Adipocyte (in vitro differentiated cells): Measurements from ENCODE around the gene SARS2.
"Not testable (repeated sequence)": the region's sequence is repeated elsewhere in the genome, so short reads cannot be mapped to it uniquely, and the experiment has no call there.

ENCODE experiments used
- DNase-seq: peaks from one replicate; pipeline ENCODE4 v3.0.0-alpha.2; 2015; ENCODE audit warnings: low read depth
- H3K27me3 ChIP-seq: replicated peaks from 2 replicates; pipeline ENCODE4 v1.7.0; 2013; ENCODE audit warnings: mild to moderate bottlenecking, low read length, moderate library complexity; ENCODE audit not compliant: control insufficient read depth, insufficient read depth
- H3K36me3 ChIP-seq: 2 replicates; pipeline ENCODE4 v1.7.0; 2013; ENCODE audit warnings: low read length, mild to moderate bottlenecking, moderate library complexity; ENCODE audit not compliant: control insufficient read depth, insufficient read depth, severe bottlenecking
- H3K4me1 ChIP-seq: 2 replicates; pipeline ENCODE4 v1.7.0; 2013; ENCODE audit warnings: mild to moderate bottlenecking, low read length, moderate library complexity; ENCODE audit not compliant: control insufficient read depth, insufficient read depth
- H3K4me3 ChIP-seq: 2 replicates; pipeline ENCODE4 v1.7.0; 2013; ENCODE audit warnings: mild to moderate bottlenecking, low read length, moderate library complexity
- H3K9ac ChIP-seq: 2 replicates; pipeline ENCODE4 v1.7.0; 2013; ENCODE audit warnings: mild to moderate bottlenecking, low read length, moderate library complexity
- H3K9me3 ChIP-seq: 2 replicates; pipeline ENCODE4 v1.7.0; 2013; ENCODE audit warnings: mild to moderate bottlenecking, low read length, moderate library complexity; ENCODE audit not compliant: control insufficient read depth

The SARS2 gene

DNA sequence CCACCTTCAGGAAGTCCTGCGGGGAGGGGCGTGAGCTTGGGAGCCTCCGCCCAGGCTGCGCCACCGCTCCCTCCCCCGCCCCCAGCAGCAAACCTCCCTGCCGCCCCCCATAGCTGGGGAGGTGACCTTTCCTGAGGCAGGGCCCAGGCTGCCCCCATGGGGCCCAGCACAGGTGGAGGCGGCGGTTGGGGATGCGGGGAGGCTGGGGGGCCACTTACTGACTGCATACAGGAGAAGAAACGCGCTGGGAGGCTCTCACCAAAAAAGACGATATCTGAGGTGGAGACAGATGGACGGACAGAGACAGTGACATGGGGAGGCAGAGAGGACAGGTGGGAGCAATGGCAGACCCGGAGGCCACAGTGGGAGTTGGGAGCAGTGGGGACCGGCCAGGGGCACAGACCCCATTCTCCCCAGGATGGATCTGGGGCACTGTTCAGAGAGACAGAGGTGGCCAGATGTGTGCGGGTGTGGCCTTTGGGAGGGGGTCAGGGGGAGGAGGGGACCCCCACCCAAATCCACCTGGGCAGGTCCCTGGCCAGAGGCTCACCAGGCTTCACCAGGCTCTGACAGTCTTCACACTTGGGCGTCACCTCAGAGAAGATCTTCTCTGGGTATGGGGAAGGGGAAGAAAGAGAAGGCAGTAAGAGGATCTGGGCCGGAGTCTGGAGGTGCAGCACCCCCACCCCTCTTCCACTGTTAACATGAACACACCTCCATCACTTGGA is 49.5 kb downstream of the SARS2 start:
- Histone ChIP-seq H3K9ac (no peak overlapping the region), H3K36me3 (peaks cover 8% of the 10 kb centered on the region), H3K27me3 (no peaks in the 10 kb centered on the region), H3K9me3 (no peaks in the 10 kb centered on the region), H3K4me1 (no peaks in the 10 kb centered on the region), H3K4me3 (no peak overlapping the region)
- DNase-seq: no peak

DNA sequence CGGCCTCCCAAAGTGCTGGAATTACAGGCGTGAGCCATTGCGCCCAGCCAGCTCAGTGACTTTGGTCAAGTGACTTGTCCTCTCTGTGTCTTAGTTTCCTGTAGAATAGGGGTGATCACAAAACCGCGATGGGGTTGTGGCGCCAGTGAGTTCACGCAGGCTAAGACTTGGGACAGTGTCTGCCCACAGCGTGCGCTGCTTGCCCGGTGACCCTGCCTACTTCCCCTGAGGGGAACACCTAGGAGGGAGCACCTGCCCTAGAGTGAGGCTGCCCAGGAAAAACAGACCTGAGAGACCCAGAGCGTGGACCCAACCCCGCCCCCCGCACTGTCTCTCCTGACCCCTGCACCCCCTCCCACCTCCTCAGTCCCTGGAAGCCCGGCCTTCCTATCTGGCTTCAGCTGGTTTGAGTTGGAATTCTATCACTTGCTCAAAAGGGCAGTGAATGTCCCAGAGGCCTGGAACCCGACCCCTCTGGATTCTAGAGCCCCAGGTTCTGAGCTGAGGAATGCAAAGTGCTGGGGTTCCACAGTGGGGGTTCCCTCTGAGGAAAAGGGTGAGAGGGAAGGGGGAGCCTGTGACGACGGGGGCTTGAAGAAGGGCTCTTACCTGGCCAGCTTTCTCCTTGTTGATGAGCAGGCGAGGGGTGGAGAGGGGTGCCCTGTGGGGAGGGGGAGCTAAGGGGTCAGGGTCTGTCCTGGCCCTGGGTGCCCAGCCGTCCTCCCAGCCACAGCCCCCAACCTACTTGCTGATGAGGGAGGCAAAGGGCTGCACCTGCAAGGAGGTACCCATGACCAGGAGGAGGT is 50.3 kb downstream of the SARS2 start:
- no peak for DNase-seq
- no peaks in the 10 kb centered on the region for H3K4me1 ChIP-seq

GRCh38 chr19:38879400-38879751 is 51.2 kb downstream of the SARS2 start:
- H3K4me1 ChIP-seq: no peaks in the 10 kb centered on the region

More for the DNA sequence above, 50.3 kb downstream of the SARS2 start:
- H3K9ac ChIP-seq: no peak overlapping the region
- no peak overlapping the region for H3K4me3 ChIP-seq
- no peaks in the 10 kb centered on the region for H3K9me3 ChIP-seq
- H3K27me3 ChIP-seq: no peaks in the 10 kb centered on the region
- H3K36me3 ChIP-seq: peaks cover 8% of the 10 kb centered on the region

GRCh38 chr19:38878575-38879399 is 51.8 kb downstream of the SARS2 start:
- Histone ChIP-seq H3K9ac (no peak overlapping the region), H3K4me3 (no peak overlapping the region), H3K9me3 (no peaks in the 10 kb centered on the region), H3K36me3 (peaks cover 8% of the 10 kb centered on the region), H3K27me3 (no peaks in the 10 kb centered on the region), H3K4me1 (no peaks in the 10 kb centered on the region)
- no peak for DNase-seq

More at GRCh38 chr19:38879400-38879751, 51.2 kb downstream of the SARS2 start:
- no peak for DNase-seq
- H3K4me3 ChIP-seq: no peak overlapping the region
- H3K27me3 ChIP-seq: no peaks in the 10 kb centered on the region
- H3K9me3 ChIP-seq: no peaks in the 10 kb centered on the region
- no peak overlapping the region for H3K9ac ChIP-seq
- H3K36me3 ChIP-seq: peaks cover 8% of the 10 kb centered on the region

- no peak within 1 kb of the TSS for H3K9ac ChIP-seq
- no peak for DNase-seq
- no peaks in the 10 kb centered on the region for H3K4me1 ChIP-seq
- H3K36me3 ChIP-seq: peaks cover 8% of the 10 kb centered on the region
- H3K4me3 ChIP-seq: no peak within 1 kb of the TSS
- H3K9me3 ChIP-seq: no peaks in the 10 kb centered on the region
- H3K27me3 ChIP-seq: no peaks in the 10 kb centered on the region
Measured at GRCh38 chr19:38877781-38878574, 52.6 kb downstream of the SARS2 start, which contains the start of gene RINL. TSS of gene RINL (minus strand) at chr19:38878275. CDS start at chr19:38876742, 1,533 bp downstream.

- Histone ChIP-seq H3K9ac (no peak overlapping the region), H3K4me1 (no peaks in the 10 kb centered on the region), H3K36me3 (no peaks in the 10 kb centered on the region), H3K27me3 (no peaks in the 10 kb centered on the region), H3K9me3 (no peaks in the 10 kb centered on the region), H3K4me3 (no peak overlapping the region)
- no peak for DNase-seq
Measured at GRCh38 chr19:38875656-38876395, 54.7 kb downstream of the SARS2 start.

- H3K4me1 ChIP-seq, DNase-seq, H3K9me3 ChIP-seq, H3K4me3 ChIP-seq, H3K27me3 ChIP-seq, H3K9ac ChIP-seq, H3K36me3 ChIP-seq: not testable (repeated sequence)
Measured at GRCh38 chr19:38873400-38873799, 57.2 kb downstream of the SARS2 start.

- Histone ChIP-seq H3K9ac (no peak overlapping the region), H3K36me3 (no peaks in the 10 kb centered on the region), H3K4me1 (peaks cover 8% of the 10 kb centered on the region), H3K9me3 (no peaks in the 10 kb centered on the region), H3K4me3 (no peak overlapping the region), H3K27me3 (peaks cover 8% of the 10 kb centered on the region)
- no peak for DNase-seq
Measured at GRCh38 chr19:38870612-38871011, 60.0 kb downstream of the SARS2 start.

- peak overlapping the region; percentile 56 for H3K9ac ChIP-seq
- H3K4me3 ChIP-seq: peak overlapping the region; percentile 77
Measured at GRCh38 chr19:38869836-38870607, 60.5 kb downstream of the SARS2 start.

More at GRCh38 chr19:38869836-38870607, 60.5 kb downstream of the SARS2 start:
- Histone ChIP-seq H3K4me1 (peaks cover 8% of the 10 kb centered on the region), H3K36me3 (no peaks in the 10 kb centered on the region), H3K27me3 (peaks cover 8% of the 10 kb centered on the region), H3K9me3 (no peaks in the 10 kb centered on the region)
- peak; percentile 83 for DNase-seq
